ENCODE measurements around the gene MAGT1.
"Not testable (repeated sequence)": the region's sequence is repeated elsewhere in the genome, so short reads cannot be mapped to it uniquely, and the experiment has no call there.

Gene MAGT1

DNA sequence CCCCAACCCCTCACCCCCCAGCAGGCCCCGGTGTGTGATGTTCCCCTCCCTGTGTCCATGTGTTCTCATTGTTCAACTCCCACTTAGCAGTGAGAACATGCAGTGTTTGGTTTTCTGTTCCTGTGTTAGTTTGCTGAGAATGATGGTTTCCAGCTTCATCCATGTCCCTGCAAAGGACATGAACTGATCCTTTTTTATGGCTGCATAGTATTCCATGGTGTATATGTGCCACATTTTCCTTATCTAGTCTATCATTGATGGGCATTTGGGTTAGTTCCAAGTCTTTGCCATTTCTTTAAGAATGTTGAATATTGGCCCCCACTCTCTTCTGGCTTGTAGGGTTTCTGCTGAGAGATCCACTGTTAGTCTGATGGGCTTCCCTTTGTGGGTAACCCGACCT lies 73.2 kb downstream of the MAGT1 start:
- DNase-seq, result not testable (repeated sequence)

DNA sequence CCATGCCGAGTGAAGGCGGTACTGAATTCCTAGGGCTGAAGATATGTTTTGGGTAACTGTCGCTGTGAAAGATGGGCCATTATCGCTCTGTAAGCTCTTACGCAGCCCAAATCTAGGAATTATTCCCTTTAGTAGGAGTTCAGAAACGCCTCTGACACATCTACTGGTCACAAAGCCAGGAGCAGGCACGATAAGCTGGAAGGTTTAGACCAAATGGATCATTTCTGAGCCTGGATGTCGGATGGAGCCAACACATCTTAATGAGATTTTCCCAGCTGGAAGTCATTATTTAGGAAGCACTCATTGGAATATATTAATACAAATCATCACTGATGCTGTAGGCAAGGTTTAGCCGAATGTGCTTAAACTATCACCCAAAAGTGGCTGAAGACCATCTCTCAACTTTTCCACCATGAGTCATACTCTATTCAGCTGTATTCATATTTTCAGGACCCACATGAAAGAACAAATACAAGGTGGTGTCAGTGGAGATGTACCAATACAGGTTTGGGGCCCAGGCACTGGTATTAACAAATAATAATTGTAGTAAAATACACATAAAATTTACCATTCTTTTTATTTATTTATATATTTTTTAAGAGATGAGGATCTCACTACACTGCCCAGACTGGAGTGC lies 75.0 kb downstream of the MAGT1 start:
- no peak for DNase-seq

DNA sequence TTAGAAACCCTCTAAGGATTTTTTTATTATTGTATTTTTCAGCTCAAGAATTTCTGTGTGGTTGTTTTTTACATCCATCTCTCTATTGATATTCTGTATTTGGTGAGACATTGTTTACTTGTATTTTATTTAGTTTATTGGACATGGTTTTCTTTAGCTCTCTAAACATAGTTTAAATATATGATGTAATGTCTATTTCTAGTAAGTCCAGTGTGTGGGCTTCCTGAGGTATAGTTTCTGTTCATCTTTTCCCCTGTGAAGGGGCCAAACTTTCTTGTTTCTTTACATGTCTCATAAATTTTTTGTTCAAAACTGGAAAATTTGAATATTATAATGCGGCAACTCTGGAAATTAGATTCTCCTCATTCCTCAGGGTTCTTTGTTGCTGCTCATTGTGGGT lies 81.0 kb downstream of the MAGT1 start:
- no peak for DNase-seq

DNA sequence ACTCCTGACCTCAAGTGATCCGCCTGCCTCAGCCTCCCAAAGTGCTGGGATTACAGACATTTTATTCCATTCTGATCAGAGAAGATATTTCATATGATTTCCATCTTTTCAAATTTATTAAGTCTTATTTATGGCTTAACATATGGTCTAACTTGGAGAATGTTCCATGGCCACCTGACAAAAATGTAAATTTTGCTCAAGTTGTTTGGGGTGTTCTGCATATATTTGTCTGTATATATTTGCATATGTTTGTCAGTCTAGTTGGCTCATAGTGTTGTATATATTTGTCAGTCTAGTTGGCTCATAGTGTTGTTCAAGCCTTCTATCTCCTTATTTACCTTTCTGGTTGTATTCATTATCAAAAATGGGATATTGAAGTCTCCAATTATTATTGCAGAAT lies 93.0 kb downstream of the MAGT1 start:
- DNase-seq, result no peak

DNA sequence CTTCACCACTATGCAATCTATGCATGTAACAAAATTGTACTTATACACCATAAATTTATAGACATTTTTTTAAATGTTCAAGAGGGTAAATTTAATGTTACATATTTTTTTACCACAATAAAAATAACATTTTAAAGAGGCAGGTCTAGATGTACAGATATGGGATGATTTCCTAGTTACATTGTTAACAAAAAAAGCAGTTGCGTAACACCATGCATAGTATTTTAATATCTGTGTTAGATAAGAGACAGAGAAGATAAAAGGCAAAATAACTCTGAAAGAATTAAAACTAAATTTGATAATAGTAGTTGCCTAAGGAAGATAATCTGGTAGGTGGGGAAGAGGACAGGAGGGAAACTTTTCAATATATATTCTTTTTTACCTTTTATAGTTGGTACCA lies 100.1 kb downstream of the MAGT1 start:
- no peak for DNase-seq

DNA sequence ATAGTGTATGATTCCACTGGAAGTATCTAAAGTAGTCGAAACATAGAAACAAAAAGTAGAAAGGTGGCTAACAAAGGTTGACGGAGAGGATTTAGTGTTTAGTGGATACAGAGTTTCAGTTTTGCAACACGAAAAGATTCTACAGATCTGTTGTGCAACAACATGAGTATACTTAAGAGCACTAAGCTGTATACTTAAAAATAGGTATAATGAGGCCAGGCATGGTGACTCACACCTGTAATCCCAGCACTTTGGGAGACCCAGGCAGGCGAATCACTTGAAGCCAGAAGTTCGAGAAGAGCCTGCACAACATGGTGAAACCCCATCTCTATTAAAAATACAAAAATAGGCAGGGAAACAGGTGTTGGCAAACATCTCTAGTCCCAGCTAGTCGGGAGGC lies 101.3 kb downstream of the MAGT1 start:
- no peak for DNase-seq

DNA sequence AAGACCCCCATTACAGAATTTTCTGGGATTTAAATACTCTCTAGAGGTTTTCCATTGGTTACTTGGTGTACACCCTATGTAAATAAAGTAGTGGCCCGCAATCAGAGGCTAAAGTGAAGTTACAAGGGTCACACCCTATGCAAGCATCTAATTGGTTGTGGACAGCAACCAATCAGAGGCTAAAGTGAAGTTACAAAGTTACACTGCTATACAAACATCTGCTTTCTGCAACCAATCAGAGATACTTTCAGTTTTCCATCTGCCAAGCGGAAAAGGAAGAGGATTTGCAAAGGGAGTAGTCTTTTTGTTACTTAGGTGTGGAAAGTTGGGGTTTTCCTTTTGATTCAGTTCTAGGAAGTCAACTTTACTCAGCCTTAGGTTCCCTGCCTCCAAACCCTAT lies 107.2 kb downstream of the MAGT1 start:
- DNase-seq, result no peak

DNA sequence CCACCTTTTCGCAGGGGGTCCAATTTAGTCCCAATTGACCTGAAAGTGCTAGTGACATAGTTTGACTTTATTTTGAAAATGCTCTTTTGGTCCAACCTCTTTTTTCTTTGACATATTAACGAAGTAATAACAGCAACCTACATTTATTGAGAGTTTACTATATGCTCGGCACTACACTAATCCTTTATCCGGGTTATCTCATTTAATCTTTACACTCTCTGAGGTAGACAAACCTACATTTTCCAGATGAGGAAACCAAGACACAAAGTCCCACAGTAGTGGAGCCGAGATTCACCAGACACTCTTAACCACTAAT lies 108.9 kb downstream of the MAGT1 start:
- DNase-seq, result no peak

DNA sequence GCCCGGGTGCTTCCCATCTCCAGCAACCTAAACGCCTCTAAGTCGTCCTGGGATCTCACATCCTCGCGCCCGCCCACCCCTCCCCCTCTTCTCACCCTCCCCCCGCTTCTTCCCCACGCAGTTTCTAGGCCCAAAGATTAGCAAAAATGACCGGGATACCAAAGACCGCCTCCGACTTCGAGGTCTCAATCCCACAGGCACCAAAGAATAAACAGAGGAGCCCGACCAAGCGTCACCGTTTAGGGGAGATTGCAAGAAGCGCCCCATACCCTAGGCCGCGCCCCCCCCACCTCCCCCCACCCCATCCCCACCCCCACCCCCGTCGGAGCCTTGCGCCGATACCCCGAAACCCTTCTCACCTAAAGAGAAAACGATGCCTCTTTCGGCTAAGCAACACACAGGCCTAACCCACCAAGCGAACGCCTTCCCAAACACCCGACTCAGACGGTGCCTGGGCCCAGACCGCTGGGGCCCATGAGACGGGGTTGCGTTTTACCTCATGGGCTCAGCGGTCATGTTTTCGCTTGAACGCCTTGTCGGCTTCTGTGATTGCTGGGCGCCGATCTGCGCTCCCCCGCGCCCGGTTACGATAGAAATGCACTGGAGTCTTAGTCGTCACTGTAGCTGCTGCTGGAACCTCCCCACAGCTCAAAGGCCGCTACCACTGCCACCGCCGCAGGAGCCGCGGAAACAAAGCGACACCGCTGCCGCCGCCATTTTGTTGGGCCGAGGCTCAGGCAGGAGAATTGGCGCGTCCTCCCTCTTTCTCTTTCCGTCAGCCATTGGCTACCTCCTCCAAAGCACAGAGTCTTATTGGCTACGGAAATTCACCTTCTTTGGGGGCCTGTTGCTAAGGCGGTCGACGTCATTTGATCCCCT lies 109.5 kb downstream of the MAGT1 start, which contains the start of gene ATRX:
Gene ATRX (minus strand): TSS at position 731 of the 879 bp plus-strand sequence. CDS start 215 bp downstream, at position 516.
- peak; percentile 86 for DNase-seq

DNA sequence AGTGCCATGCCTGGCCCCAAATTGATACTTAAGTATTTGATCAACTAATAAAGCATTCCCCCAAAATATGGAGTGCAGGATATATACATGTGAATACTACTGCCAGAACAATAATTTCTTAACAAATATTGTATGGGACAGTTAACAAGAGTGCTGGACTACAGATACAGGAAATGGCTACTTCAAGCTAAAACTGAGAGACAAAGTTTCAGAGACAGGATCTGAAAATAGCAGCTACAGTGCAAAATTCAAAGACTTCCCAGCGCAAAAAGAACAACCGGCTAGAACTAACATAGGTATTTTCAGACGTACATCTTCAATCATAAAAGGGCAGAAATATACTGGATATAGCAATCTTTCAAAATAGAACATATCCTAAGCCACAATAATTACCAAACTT lies 115.5 kb downstream of the MAGT1 start:
- no peak for DNase-seq

DNA sequence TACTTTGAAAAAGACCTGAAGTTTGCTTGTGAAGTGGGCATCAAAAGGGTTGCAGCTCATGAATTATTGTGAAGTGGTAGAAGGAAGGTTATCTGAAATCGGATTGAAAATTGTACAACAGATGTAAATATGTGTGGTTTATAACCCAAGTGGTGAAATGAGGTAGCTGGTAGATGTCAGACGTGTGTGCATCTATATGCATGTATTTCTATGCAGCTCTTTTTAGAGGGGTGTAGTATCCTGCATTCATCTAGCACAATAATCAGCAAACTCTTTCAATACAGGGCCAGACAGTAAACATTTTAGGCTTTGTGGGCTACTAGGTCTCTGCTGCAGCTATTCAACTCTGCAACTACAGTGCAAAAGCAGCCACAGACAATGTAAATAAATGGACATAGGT lies 118.6 kb downstream of the MAGT1 start:
- no peak for DNase-seq
